Fibroblast of pulmonary artery (primary cell): Measurements from ENCODE around the gene GPRIN3.
"Not testable (repeated sequence)": the region's sequence is repeated elsewhere in the genome, so short reads cannot be mapped to it uniquely, and the experiment has no call there.

Source experiments
- DNase-seq: peaks from one replicate; pipeline ENCODE4 v3.0.0-alpha.2; 2010; ENCODE audit warnings: low read depth
- H3K4me3 ChIP-seq: replicated peaks from 2 replicates; pipeline ENCODE4 v1.5.1; 2011; ENCODE audit warnings: low read depth, mild to moderate bottlenecking, control low read depth, low read length, moderate library complexity
- CTCF ChIP-seq: IDR thresholded peaks from 2 replicates; pipeline ENCODE4 v1.5.1; 2011; ENCODE audit warnings: mild to moderate bottlenecking, control low read depth, low read length, inconsistent platforms; ENCODE audit errors: missing control alignments

Gene GPRIN3

GRCh38 chr4:89204624-89205023 lies 103.0 kb downstream of the GPRIN3 start:
- no peak for TF ChIP-seq CTCF

GRCh38 chr4:89203902-89204301 lies 103.7 kb downstream of the GPRIN3 start:
- no peak overlapping the region for H3K4me3 ChIP-seq
- no peak for TF ChIP-seq CTCF
- no peak for DNase-seq

More at GRCh38 chr4:89204624-89205023, 103.0 kb downstream of the GPRIN3 start:
- no peak for DNase-seq
- H3K4me3 ChIP-seq: no peak overlapping the region

- not testable (repeated sequence) for DNase-seq, H3K4me3 ChIP-seq
Measured at GRCh38 chr4:89199394-89199793, 108.2 kb downstream of the GPRIN3 start.

GRCh38 chr4:89197920-89198319 lies 109.7 kb downstream of the GPRIN3 start:
- TF ChIP-seq CTCF: no peak
- H3K4me3 ChIP-seq: no peak overlapping the region
- no peak for DNase-seq

GRCh38 chr4:89196745-89197144 lies 110.9 kb downstream of the GPRIN3 start:
- no peak for DNase-seq
- no peak overlapping the region for H3K4me3 ChIP-seq
- TF ChIP-seq CTCF: no peak

- no peak for TF ChIP-seq CTCF
- no peak for DNase-seq
- H3K4me3 ChIP-seq: no peak overlapping the region
Measured at GRCh38 chr4:89196056-89196674, 111.4 kb downstream of the GPRIN3 start.

- DNase-seq: no peak
- no peak overlapping the region for H3K4me3 ChIP-seq
- TF ChIP-seq CTCF: no peak
Measured at GRCh38 chr4:89193843-89194242, 113.8 kb downstream of the GPRIN3 start.
